ENCODE results near the gene FOXN3. TPM values are rescaled to one million over a fixed set of nuclear protein-coding genes. Genes with fewer than 3 reads are reported as not detected.

Gene FOXN3
- total RNA-seq, 4 donors from 2014 or later: 66.1 to 130 (median 109) TPM

DNA sequence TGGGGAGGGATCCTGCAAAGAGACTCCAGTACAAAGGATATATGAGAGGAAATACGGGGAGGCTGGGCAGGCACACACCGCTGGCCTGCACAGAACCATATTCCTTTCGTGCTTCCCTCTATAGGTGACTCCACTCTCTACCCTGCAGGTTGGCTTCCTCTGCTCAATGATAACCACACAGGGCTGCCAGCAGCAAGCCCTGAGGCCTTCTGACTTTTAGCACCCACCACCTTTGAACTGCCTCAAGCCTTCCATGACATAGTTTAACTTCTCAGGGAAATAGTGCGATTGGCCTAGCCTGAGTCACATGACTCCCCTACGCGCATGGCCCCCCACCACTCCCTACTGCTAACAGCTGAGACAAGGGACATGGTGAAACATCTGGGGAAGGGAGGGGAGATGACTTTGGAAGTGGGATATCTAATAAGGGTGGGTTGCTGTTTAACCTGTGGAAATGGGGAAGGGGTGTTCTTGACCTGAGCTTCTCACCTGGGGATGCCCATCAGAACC lies 3.0 kb upstream of the FOXN3 start:
- no peaks in the 10 kb centered on the region for H3K36me3 ChIP-seq
- no peak overlapping the region for H3K4me3 ChIP-seq
- intact Hi-C loops (cut with DNase I; ENCODE audit: low total_unique reads) (loop anchor here (10.0 kb wide), 2 partner anchors 195 to 245 kb away; no protein-coding TSS in a partner anchor), in situ Hi-C loops (cut with MboI; ENCODE audit: low pct_ligation_motif_present in 1 of 4, low pct_unique_long_range_greater_than_20kb in 1 of 4, low sequenced_read_pairs in 3 of 4) (loop anchor here in 2 of 4 donors (25.0 kb wide), 2 partner anchors 383 to 492 kb away; no protein-coding TSS in a partner anchor)
- H3K27me3 ChIP-seq: no peaks in the 10 kb centered on the region
- H3K27ac ChIP-seq: peak overlapping the region; percentile 30 to 44 (median 35)
- H3K9me3 ChIP-seq: no peaks in the 10 kb centered on the region
- 60 to 90% methylated on average over 1 to 6 of the region's 6 CpGs for whole genome bisulfite sequencing, 2 donors (ENCODE audit: low coverage in 1 of 2)
- TF ChIP-seq POLR2AphosphoS5 (IDR thresholded peaks at IDR 0.05) (no peak), POLR2A (IDR thresholded peaks at IDR 0.05) (no peak), EP300 (IDR thresholded peaks at IDR 0.05; ENCODE audit: low read depth) (no peak)
- TF ChIP-seq, protein P1, sequence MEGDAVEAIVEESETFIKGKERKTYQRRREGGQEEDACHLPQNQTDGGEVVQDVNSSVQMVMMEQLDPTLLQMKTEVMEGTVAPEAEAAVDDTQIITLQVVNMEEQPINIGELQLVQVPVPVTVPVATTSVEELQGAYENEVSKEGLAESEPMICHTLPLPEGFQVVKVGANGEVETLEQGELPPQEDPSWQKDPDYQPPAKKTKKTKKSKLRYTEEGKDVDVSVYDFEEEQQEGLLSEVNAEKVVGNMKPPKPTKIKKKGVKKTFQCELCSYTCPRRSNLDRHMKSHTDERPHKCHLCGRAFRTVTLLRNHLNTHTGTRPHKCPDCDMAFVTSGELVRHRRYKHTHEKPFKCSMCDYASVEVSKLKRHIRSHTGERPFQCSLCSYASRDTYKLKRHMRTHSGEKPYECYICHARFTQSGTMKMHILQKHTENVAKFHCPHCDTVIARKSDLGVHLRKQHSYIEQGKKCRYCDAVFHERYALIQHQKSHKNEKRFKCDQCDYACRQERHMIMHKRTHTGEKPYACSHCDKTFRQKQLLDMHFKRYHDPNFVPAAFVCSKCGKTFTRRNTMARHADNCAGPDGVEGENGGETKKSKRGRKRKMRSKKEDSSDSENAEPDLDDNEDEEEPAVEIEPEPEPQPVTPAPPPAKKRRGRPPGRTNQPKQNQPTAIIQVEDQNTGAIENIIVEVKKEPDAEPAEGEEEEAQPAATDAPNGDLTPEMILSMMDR (IDR thresholded peaks at IDR 0.05): no peak
- H3K4me1 ChIP-seq: peaks cover 17 to 70% (median 43%) of the 10 kb centered on the region in 4 donors
- no peak for DNase-seq

DNA sequence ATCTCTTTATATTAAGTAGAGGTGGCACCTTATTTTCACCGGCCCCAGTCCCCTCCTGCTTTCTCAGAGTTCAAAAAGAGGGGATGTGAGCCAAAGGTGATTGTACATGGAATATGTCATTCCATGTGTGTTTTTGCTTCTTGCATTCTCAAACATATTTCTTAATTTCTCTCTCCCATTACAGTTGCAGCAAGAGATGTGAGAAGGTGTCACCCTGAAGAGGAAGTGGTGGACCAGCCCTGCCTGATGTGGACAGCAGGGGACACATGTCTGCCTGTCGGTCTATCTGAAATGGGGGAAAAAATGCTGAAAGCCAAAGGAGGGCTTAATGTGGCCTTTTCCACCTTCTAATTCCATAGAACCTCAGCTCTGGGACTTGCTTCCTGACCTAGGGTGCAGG lies 1.9 kb upstream of the FOXN3 start:
- Histone ChIP-seq H3K27ac (peak overlapping the region; percentile 87 to 93 (median 90)), H3K27me3 (no peaks in the 10 kb centered on the region), H3K4me3 (no peak overlapping the region), H3K4me1 (peaks cover 20 to 73% (median 48%) of the 10 kb centered on the region in 4 donors), H3K36me3 (no peaks in the 10 kb centered on the region), H3K9me3 (no peaks in the 10 kb centered on the region)
- 92 to 100% methylated on average over 1 to 2 of the region's 2 CpGs for WGBS, 2 donors (ENCODE audit: low coverage in 1 of 2)
- in situ Hi-C loops (cut with MboI; ENCODE audit: low pct_ligation_motif_present in 1 of 4, low pct_unique_long_range_greater_than_20kb in 1 of 4, low sequenced_read_pairs in 3 of 4) (loop anchor here in 2 of 4 donors (25.0 kb wide), 2 partner anchors 382 to 493 kb away; no protein-coding TSS in a partner anchor), intact Hi-C loops (cut with DNase I; ENCODE audit: low total_unique reads) (loop anchor here (10.0 kb wide), 1 partner anchor 196 kb away; no protein-coding TSS in a partner anchor)
- no peak for DNase-seq
- TF ChIP-seq, protein P1 (IDR thresholded peaks at IDR 0.05): peak in 1 of 5 experiments; percentile 10
- TF ChIP-seq EP300 (IDR thresholded peaks at IDR 0.05; ENCODE audit: low read depth) (no peak), POLR2A (IDR thresholded peaks at IDR 0.05) (no peak), POLR2AphosphoS5 (IDR thresholded peaks at IDR 0.05) (no peak)

DNA sequence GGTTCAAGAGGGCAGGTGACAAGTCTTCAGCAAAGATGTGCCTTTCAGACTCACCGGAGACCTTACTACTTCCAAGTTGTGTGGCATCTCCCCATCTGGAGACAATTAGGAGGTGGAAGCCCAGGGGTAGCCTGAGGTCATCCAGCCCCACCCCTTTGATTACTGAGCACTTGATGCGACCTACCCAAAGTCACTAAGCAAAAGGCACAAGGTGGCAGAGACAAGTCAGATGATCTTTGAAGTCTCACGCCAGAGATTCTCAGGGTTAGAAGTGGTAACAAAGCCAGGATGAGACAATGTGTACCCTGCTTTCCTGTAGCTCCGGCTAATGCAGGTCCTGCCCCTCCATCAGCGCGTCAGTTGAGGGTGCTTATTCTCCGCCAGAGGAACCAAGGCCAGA lies 1.4 kb upstream of the FOXN3 start:
- in situ Hi-C loops (cut with MboI; ENCODE audit: low pct_ligation_motif_present in 1 of 4, low pct_unique_long_range_greater_than_20kb in 1 of 4, low sequenced_read_pairs in 3 of 4): loop anchor here in 2 of 4 donors (25.0 kb wide), 2 partner anchors 381 to 494 kb away; no protein-coding TSS in a partner anchor
- Histone ChIP-seq H3K27ac (peak overlapping the region; percentile 87 to 93 (median 90)), H3K4me3 (no peak overlapping the region), H3K4me1 (peaks cover 16 to 69% (median 45%) of the 10 kb centered on the region in 4 donors), H3K27me3 (no peaks in the 10 kb centered on the region), H3K9me3 (no peaks in the 10 kb centered on the region), H3K36me3 (no peaks in the 10 kb centered on the region)
- 80 to 100% methylated on average over 1 to 7 of the region's 7 CpGs for WGBS, 2 donors (ENCODE audit: low coverage in 1 of 2)
- intact Hi-C loops (cut with DNase I; ENCODE audit: low total_unique reads): loop anchor here (10.0 kb wide), 1 partner anchor 196 kb away; no protein-coding TSS in a partner anchor
- TF ChIP-seq POLR2AphosphoS5 (IDR thresholded peaks at IDR 0.05): no peak
- TF ChIP-seq POLR2A (IDR thresholded peaks at IDR 0.05): no peak
- no peak for TF ChIP-seq EP300 (IDR thresholded peaks at IDR 0.05; ENCODE audit: low read depth)
- TF ChIP-seq, protein P1 (IDR thresholded peaks at IDR 0.05): no peak
- DNase-seq: peak; percentile 28

DNA sequence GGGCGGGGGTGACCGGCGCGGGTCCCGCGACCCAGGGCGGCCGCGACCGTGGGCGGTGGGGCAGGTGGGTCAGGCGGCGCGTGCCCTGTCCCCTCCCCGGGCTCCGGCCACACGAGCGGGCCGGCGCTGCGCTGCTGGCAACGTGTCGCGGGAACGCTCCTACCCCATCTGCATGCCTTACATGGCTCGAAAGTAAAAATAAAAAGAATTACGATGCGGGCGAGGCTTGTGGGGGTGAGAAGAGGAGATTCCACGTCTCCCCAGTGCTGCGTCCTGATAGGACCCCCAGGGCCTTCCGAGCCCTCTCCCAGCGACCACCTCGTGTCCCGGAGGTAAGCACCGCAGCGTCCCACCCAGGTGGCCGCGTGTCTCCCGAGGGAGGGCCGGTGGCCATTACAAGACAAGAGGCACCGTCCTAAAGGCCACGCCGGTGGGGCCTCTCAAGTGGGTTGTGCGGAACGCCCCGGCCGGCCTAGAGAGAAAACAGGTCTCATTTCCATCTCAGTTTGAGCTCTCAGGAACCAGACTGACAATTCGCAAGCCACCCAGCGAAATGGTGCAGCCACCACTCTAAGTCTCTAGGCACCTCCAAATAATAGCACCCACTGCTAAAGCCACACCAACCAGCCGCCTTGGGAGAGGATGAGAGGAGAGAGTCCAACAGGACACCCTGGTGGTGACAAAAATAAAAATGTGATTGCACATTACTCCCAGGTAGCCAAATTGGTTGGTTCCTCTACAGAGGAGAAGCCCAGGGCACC lies 612 bp upstream of the FOXN3 start:
- TF ChIP-seq, protein P1 (IDR thresholded peaks at IDR 0.05): peak; percentile 39 to 79 (median 46)
- TF ChIP-seq POLR2AphosphoS5 (IDR thresholded peaks at IDR 0.05) (no peak), POLR2A (IDR thresholded peaks at IDR 0.05) (peak; percentile 38)

More for the DNA sequence above, 612 bp upstream of the FOXN3 start:
- WGBS, 2 donors (ENCODE audit: low coverage in 1 of 2): 0% methylated on average over 6 to 31 of the region's 51 CpGs
- Histone ChIP-seq H3K9me3 (no peaks in the 10 kb centered on the region), H3K27me3 (no peaks in the 10 kb centered on the region), H3K36me3 (no peaks in the 10 kb centered on the region), H3K27ac (peak overlapping the region; percentile 87 to 93 (median 90)), H3K4me1 (peaks cover 16 to 64% (median 38%) of the 10 kb centered on the region in 4 donors), H3K4me3 (peak overlapping the region; percentile 35 to 76 (median 64))
- in situ Hi-C loops (cut with MboI; ENCODE audit: low pct_ligation_motif_present in 1 of 4, low pct_unique_long_range_greater_than_20kb in 1 of 4, low sequenced_read_pairs in 3 of 4) (loop anchor here in 2 of 4 donors (25.0 kb wide), 2 partner anchors 380 to 495 kb away; no protein-coding TSS in a partner anchor), intact Hi-C loops (cut with DNase I; ENCODE audit: low total_unique reads) (loop anchor here (2.0 to 10.0 kb wide), 2 partner anchors 113 to 197 kb away; no protein-coding TSS in a partner anchor)
- peak; percentile 60 for DNase-seq

Measured in transverse colon (tissue), 4 donors.